GM19324 (cell line): Measurements from ENCODE around the gene KRT81.
"Not testable (repeated sequence)": the region's sequence is repeated elsewhere in the genome, so short reads cannot be mapped to it uniquely, and the experiment has no call there.

Experiments used
- ATAC-seq: cut with Tn5 transposase; IDR thresholded peaks from one replicate; pipeline ENCODE4 v1.9.1; 2021; ENCODE audit warnings: mild to moderate bottlenecking, moderate library complexity; ENCODE audit not compliant: unreplicated experiment, low FRiP score

Gene KRT81

DNA sequence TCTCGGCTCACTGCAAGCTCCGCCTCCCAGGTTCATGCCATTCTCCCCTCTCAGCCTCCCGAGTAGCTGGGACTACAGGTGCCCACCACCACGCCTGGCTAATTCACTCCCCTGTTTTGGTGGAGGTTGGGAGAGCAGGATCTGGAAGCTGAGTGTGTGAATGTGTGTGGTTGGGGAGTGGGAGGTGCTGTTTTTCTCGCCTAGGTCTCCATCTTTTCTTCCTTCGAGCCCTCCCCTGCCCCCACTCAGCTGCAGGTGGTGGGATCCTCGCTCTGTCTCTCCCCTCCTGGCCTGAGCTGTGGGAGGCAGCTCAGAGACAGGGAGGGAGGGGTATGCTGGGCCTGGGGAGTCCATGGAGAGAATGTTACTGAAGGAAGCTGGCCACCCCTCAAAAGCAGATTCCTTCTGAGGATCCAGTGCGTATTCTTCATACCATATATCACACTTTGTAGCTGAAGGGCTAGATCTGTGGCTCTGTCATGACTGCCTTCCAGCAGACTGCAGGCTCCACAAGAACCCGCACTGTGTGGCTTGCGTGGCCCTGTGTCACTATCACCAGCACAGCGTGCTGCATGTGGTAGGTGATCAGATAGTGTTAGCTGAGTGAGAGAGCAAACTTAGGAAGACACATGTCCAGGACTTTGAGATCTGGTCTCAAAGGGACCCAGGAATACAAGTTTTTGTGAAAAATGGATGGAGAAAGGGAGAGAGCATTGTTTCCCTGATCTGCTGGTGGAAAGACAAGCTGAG lies 27.1 kb upstream of the KRT81 start:
- no peak for ATAC-seq

DNA sequence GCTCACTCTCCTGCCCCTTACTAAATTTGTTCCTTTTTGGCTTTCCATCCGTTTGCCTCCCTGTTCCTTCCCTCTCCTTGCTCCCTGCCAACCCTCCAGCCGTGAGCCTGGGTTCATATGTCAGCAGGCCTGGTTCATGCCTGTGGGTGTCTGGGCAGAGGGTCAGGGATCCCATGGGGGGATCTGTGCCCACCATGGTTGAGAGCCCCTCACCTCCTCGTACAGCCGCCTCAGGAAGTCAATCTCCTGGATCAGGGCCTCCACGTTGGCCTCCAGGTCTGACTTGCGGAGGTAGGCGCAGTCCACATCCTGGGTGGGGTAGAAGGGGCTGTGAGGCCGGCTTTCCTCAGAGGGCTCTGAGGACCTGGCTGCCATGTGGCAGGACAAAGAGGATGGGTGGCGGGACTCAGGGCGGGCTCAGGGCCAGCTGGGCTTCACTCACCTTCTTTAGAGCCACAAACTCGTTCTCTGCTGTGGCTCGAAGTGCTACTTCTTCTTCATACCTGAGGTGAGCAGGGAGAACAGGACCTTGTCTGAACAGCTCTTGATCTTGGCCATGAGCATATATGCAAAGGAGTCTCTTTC lies 26.2 kb upstream of the KRT81 start:
- no peak for ATAC-seq

DNA sequence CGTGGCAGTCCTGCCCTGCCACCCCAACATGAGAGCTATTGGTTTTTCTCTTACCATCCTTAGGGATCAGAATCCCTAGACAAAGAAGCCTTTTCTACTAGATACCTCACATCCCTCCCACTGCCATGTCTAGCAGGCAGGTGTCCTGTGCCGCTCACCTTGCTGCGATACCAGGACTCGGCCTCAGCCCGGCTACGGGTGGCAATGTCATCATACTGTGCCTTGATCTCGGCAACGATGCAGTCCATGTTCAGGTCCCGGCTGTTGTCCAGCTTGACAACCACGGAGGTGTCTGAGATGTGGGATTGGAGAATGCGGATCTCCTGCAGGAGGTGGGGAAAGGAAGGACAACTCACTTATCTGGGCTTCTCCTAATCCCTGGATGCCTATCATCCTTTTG lies 25.4 kb upstream of the KRT81 start:
- ATAC-seq, result no peak

DNA sequence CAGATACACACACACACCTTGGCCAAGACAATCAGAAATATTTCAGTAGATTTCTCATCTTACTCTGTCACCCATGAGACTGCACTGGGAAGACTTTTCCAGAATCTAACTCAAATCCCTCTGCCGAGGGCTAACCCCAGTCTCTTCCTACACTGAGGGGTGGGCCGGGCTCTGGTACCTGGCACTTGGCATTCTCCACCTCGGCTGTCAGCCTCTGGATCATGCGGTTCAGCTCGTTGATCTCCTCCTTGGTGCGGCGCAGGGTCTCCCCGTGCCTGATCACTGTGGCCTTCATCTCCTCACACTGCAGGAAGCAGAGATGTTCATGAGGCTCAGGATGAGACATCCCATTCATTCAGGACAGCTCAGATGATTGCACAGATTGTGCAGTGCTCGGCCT lies 25.0 kb upstream of the KRT81 start:
- ATAC-seq, result no peak

DNA sequence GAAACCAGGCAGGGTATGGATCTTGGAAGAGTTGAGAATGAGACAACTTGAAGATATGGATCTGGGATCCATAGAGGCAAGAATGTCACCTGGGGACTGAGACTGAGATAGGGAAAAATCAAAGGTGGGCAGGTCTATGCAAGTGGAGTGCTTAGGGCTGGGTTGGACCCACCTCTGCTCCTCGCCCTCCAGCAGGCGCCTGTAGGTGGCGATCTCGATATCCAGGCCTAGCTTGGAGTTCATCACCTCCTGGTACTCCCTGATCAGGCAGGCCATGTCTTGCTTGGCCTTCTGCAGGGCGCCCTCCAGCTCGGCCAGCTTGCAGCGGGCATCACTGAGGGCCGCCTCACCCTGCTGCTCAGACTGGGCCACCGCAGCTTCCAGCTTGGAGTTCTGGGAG lies 24.4 kb upstream of the KRT81 start:
- not testable (repeated sequence) for ATAC-seq

DNA sequence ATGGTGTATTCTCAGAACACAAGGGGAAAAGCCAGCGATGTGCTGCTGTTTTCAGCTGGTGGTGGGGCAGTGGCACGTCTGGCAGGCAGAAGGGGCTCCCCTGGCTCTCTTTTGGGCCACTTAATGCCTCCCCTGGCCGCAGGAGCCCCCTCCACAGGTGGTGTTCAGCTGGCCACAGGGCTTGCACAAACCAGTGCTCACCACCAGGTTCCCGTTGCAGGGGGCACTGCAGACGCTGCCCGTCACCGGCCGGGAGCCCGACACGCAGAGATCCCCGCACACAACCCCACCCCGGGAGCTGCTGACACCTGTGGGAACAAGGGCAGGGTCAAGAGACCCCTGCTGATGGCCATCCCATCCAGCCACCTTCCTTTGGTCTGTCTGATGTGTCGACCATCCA lies 23.2 kb upstream of the KRT81 start:
- no peak for ATAC-seq

DNA sequence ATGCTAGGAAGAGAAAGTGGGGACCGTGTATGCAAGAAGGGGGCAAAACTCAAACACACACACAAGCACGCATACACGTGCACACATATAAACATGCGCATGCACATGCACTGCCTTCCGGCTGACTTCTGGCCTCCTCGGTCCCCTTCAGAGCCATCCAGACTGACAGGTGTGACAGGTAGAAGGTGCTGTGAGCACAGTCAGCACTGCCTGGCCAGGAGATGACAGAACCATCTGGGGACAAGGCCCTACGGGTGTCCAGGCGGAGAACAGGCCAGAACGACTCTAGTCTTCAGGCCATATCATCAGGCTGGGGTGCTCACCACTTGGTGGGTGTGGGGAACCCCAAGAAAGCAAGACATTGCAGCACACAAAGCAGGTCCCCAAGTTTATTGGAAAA lies 22.6 kb upstream of the KRT81 start:
- no peak for ATAC-seq

DNA sequence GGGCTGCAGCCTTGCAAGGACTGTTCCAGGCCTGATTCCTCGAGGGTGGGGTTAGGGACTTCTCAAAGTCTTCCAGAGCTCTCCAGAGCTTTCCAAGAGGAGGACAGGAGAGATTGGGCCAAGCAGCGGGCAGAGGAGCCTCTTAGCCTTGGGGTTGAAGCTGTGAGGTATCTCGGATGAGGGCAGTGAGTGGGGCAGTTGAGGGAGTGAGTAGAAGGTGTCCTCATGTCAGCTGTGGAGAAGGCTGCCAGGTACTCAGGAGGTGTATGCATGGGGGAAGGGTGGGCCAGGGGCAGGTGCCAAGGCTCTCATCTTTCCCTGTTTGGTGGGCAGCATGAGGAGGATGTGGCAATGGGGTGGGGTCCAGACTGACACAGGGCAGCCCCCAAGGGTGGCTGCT lies 22.1 kb upstream of the KRT81 start:
- ATAC-seq, result no peak

DNA sequence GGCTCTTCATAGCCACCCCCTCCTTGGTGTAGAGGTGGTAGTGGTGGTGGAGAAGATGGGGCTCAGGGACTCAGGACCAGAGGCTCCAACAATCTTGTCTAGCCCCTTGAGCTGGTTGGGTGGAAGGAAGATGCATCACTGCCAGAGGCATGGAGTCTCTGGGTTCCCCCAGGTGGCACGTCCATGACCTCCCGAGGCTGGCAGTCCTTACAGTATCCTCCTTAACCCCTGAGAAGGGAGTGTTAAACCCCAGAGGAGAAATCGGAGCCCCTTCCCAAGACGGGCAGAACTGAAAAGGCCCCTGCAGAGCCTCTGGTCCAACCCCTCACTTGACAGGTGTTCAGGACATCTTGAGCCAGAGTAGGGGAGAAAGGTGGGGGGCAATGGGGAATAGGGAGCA lies 20.8 kb upstream of the KRT81 start:
- no peak for ATAC-seq

DNA sequence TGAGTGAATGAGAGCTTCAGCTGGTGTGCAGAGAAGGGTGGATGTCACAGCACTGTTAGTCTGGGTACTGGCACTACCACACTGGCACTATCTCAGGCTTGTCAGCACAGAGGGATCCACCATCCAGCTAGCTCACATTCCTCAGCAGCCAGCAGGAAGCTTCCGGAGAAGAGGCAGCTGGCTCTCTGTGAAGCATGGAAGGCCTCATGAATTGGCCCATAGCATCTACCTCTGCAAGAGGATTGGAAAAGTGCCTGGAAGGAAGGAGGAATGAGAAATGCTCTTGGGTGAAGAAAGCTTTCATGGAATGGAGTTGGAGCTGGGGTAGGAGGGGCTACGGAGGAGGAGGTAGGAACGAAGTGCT lies 19.9 kb upstream of the KRT81 start:
- ATAC-seq, result no peak

DNA sequence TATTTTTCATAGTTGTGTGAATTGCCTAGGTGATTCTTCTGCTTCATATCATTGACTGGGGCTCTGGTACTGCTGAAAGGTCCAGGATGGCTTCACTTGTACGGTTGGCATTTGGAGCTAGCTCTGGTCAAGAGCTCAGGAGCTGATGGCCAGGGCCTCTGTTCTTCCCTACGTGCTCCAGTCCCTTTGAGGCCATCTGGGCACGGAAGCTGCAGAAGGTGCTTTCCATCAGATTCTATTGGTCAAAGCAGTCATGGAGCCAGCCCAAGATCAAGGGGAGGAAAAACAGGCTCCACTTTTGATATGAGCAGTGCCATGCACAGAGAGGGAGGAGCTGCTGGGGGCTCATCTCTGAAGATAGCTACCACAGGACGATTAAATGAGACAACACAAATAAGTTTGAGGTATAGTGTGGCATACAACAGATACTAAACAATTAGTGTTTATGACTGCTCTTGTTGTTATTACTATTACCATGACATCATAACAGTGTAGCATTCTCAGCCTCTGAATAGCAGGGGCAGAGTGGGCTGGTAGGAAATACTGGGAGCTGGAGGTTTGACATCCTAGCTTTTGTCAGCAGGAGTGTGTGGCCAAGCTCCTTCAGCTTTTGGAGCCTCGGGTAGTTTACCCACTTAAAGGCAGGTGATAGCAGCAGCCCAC lies 19.4 kb upstream of the KRT81 start:
- no peak for ATAC-seq

DNA sequence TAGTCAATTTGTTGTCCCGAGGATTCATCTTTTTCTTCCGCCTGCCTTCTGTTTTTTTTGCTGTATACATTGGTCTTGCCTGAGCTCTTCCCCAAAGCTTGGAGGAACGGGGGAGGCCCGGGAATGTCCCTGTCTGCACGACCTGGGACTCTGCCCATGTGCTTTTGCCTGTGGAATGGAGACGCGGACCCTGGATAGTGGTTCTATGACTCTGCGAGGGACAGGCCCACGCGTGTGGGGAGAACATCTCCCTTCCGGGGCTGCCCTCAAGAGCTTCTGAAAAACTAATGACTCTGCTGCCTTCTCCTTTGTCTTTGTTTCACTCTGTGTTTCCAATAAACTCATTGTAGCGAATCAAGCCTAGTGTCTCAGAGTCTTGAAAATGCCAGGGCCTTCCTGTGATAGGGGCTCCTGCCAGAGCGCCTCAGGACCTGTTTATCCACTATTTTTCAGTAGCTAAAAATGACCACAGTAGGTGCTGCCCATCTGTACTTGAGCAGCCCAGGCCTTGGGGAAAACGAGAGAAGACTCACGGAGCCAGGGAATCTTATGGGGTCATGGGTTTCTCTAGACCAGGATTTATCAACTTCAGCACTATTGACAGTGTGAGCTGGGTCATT lies 17.6 kb upstream of the KRT81 start:
- no peak for ATAC-seq

DNA sequence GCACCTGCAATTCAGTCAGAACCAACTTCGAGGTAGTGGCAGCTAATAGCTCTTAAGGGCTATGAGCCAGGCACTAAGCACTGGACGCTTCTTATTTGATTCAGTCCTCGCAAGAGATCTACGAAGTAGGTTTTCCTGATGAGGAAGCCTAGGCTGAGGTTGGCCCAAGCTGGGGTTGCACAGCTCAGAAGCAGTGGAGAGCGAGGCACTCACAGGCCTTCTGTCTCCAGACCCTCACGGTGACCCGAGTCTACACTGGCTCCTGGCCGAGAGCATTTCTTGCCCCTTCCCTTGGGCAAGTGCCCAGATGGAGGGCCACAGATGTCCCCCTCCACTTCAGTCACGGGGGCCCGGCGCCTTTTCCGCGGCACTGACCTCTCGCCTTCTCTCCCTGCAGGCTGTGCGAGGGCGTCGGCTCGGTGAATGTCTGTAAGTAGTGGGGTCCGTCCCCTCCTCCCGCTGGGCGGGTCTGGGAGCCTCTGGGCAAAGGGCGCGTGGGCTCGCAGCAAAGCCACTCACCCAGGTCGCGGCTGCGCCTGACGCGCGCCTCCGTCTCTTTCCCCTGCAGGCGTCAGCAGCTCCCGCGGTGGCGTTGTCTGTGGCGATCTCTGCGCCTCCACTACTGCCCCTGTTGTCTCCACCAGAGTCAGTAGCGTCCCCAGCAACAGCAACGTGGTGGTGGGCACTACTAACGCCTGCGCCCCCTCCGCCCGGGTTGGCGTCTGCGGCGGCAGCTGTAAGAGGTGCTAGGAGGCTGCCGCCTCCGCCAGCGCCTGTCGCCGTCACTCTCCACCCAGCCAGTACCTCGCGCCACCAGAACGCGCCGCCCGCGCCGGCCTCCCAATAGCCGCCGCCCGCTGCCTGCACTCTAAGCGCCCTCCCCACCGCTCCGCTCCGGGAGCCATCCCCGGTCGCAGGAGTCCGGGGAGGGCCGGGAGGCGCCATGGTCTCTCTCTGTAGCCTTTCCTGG lies 16.8 kb upstream of the KRT81 start:
- no peak for ATAC-seq

DNA sequence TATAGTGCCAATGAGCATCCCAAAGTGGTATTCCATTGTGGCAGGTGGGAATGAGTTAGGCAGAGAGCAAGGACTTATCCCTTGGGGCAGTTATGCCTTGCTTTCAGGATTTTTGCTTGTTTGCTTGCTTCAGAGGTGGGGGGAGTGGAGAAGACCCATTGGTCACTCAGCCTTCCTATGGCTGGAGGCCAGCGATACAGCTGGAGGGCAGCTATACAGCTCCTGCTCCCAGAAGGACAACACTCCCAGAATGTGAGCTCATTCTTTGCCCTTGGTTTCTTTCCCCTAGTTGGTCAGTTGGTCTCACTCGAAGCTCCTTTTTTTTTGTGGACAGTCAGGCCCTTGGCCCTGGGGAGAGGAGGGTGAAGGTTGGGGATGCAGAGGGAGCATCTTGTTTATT lies 15.4 kb upstream of the KRT81 start:
- ATAC-seq, result no peak

DNA sequence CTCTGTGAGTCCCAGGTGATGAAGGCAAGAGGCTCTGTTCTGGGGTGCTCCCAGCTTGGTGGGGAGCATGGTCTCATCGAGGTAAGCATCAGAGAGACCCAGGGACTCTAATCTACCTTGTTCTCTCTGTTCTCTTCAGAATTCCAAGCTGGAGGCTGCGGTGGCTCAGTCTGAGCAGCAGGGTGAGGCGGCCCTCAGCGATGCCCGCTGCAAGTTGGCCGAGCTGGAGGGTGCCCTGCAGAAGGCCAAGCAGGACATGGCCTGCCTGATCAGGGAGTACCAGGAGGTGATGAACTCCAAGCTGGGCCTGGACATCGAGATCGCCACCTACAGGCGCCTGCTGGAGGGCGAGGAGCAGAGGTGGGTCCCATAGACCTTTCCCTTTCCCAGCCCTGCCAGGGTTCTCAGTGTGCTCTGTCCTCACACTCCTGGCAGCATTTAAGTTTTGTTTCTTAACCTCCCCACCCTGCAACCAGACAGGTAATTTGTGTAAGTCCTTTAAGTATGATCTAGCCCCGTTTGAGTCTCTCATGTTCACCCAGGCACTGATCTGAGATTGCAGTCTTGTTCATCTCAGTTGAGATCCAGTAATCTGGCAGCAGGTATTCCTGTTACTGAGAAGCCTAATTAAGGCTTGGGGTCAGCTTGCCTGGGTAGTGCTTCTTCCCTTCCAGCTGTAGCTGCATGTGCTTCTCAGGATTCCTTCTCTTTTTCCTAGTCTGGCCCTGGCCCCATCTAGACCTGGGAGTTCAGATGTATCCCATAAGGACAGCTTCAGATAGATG lies 14.8 kb upstream of the KRT81 start:
- no peak for ATAC-seq

DNA sequence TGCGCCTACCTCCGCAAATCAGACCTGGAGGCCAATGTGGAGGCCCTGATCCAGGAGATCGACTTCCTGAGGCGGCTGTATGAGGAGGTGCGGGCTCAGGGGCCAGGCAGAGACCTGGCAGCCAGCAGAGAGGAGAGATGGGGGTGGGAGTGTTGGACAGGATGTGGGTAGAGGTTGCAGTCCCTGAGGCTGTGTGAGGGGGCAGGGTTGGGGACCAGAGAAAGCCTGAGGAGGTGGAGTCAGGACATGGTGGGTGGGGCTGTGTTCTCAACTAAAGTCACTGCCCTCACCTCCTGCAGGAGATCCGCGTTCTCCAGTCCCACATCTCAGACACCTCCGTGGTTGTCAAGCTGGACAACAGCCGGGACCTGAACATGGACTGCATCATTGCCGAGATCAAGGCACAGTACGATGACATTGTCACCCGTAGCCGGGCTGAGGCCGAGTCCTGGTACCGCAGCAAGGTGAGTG lies 13.6 kb upstream of the KRT81 start:
- peak; percentile 56 for ATAC-seq

DNA sequence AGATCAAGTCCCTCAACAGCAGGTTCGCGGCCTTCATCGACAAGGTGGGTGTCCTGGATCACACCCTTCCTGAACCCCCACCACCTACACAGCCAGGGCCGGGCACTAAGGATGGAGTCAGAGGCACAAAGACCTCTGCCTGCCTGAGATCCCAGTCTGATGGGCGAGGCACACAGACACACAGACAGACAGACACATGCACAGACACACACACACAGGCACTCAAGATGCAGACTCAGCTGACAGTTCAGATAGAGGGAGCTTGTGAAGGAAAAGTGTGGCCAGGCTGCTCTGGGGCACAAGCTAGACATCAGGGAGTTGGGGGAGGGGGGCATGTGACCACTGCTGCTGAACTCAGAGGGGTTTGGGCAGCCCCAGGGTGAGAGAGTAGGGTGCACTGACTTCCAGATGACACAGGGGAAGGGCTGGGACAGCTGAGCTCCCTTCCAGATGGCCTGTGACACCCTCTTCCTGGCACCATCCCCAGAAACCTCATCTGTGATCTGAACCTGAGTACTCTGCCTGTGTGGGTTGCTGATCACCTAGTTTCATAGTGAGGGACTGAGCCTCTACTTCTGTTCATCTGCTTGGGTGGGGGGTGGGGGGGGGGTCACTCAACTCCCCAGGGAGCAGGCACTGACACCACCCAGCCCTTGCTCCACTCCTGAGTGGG lies 11.0 kb upstream of the KRT81 start:
- not testable (repeated sequence) for ATAC-seq

DNA sequence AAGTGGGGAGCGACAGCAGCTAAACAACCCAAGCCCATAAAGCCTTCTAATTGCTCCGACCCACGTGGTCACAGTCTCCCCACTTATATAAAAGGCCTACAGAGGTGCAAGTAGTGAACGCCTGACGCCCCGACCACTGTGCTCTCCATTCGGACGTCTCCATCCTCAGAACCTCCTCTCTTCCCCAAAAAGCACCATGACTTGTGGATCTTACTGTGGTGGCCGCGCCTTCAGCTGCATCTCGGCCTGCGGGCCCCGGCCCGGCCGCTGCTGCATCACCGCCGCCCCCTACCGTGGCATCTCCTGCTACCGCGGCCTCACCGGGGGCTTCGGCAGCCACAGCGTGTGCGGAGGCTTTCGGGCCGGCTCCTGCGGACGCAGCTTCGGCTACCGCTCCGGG lies 10.4 kb upstream of the KRT81 start:
- not testable (repeated sequence) for ATAC-seq
